MM.1S (cell line): ENCODE results near the gene ENTPD8.

Source experiments
- DNase-seq: peaks from one replicate; pipeline ENCODE4 v3.0.0-alpha.2; 2015
- H2AFZ ChIP-seq: fragments of 300-600 bp; sonication (generic); 2 replicates; pipeline ENCODE4 v1.6.0; 2016; ENCODE audit warnings: antibody characterized with exemption, low read length
- H3F3A ChIP-seq: fragments of 300-600 bp; sonication (generic); 2 replicates; pipeline ENCODE4 v1.6.1; 2016; ENCODE audit warnings: mild to moderate bottlenecking, antibody characterized with exemption, low read length, moderate library complexity, mixed read lengths; ENCODE audit not compliant: insufficient read depth
- H3K27ac ChIP-seq: fragments of 300-600 bp; sonication (generic); 2 replicates; pipeline ENCODE4 v1.5.1; 2016; ENCODE audit warnings: mild to moderate bottlenecking, low read length
- H3K27me3 ChIP-seq: fragments of 300-600 bp; sonication (generic); replicated peaks from 2 replicates; pipeline ENCODE4 v1.6.0; 2016; ENCODE audit warnings: low read length; ENCODE audit not compliant: insufficient read depth
- H3K36me3 ChIP-seq: fragments of 300-600 bp; sonication (generic); replicated peaks from 2 replicates; pipeline ENCODE4 v1.6.1; 2016; ENCODE audit warnings: mild to moderate bottlenecking, low read length, mixed read lengths; ENCODE audit not compliant: insufficient read depth
- H3K4me1 ChIP-seq: fragments of 300-600 bp; sonication (generic); 2 replicates; pipeline ENCODE4 v1.6.1; 2016; ENCODE audit warnings: low read length, mixed read lengths
- H3K4me2 ChIP-seq: fragments of 300-600 bp; sonication (generic); 2 replicates; pipeline ENCODE4 v1.6.0; 2016; ENCODE audit warnings: low read depth, low read length
- H3K4me3 ChIP-seq: fragments of 300-600 bp; sonication (generic); 2 replicates; pipeline ENCODE4 v1.5.1; 2016; ENCODE audit warnings: low read length, mixed read lengths
- H3K79me2 ChIP-seq: fragments of 300-600 bp; sonication (generic); 2 replicates; pipeline ENCODE4 v1.6.1; 2016; ENCODE audit warnings: mixed run types, low read length, mixed read lengths
- H3K9ac ChIP-seq: fragments of 300-600 bp; sonication (generic); 2 replicates; pipeline ENCODE4 v1.6.1; 2016; ENCODE audit warnings: low read length, mixed read lengths
- H3K9me2 ChIP-seq: fragments of 300-600 bp; sonication (generic); replicated peaks from 2 replicates; pipeline ENCODE4 v1.6.1; 2016; ENCODE audit warnings: mild to moderate bottlenecking, low read length, mixed read lengths; ENCODE audit not compliant: insufficient read depth
- H3K9me3 ChIP-seq: fragments of 300-600 bp; sonication (generic); replicated peaks from 2 replicates; pipeline ENCODE4 v1.6.1; 2016; ENCODE audit warnings: mild to moderate bottlenecking, low read length, mixed read lengths; ENCODE audit not compliant: insufficient read depth
- H4K20me1 ChIP-seq: fragments of 300-600 bp; sonication (generic); 2 replicates; pipeline ENCODE4 v1.6.1; 2016; ENCODE audit warnings: mild to moderate bottlenecking, low read length, moderate library complexity, mixed read lengths; ENCODE audit not compliant: insufficient read depth
- EZH2 ChIP-seq: fragments of 300-600 bp; sonication (generic); optimal IDR thresholded peaks from 2 replicates; pipeline ENCODE3; 2017; ENCODE audit warnings: low read depth, mild to moderate bottlenecking, antibody characterized with exemption, low read length, mixed read lengths
- EZH2phosphoT487 ChIP-seq: fragments of 300-600 bp; sonication (generic); IDR thresholded peaks from 2 replicates; pipeline ENCODE4 v1.6.1; 2018; ENCODE audit warnings: antibody characterized with exemption, low read length
- TF ChIP-seq, protein P1 (sequence below): fragments of 300-600 bp; sonication (generic); IDR thresholded peaks from 2 replicates; pipeline ENCODE4 v1.5.1; 2016; ENCODE audit warnings: antibody characterized with exemption, low read length, mixed read lengths

The ENTPD8 gene

DNA sequence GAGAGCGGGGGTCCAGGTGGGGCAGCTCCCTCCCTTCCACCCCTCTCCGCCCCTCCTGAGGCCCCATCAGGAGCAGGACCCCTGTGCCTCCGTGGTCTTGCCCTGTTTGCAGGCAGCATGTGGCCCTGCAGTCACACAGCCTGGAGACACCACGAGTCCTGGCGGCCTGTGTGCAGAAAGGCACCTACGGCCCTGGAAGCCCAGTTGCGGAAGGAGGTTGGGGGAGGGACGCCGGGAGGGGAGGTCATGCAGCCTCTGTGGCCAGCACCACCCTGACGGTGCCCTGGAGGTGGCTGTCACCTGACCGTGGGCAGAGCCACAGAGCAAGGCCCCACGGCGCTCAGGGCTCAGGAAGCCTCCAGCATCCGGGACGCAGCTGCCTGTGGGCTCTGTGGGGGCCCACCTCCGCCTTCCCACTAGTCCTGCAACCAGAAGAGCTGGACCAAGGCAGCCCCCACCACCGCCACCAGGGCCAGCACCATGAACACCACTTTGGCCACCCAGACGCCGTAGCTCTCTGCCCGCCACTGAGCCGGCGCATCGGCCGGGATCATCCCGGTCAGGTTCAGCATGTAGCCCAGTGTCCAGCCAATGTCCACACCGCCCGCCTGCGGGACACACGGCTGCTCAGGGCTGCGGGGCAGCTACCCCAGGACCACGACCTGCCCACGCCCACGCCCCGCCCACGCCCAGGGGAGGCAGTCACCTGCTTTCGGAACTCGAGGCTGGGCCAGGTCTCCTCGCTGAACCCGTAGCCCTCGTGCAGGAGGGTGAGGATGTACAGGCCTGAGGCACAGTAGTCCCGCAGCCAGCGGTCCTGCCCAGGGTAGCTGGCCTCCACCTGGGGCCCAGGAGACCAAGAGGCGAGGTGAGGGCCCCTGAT, 6.4 kb downstream of the ENTPD8 start:
- Histone ChIP-seq H2AFZ (no peak overlapping the region), H3K27me3 (peaks cover 95% of the 10 kb centered on the region)
- TF ChIP-seq EZH2, result no peak
- TF ChIP-seq EZH2phosphoT487, result no peak
- TF ChIP-seq, protein P1, sequence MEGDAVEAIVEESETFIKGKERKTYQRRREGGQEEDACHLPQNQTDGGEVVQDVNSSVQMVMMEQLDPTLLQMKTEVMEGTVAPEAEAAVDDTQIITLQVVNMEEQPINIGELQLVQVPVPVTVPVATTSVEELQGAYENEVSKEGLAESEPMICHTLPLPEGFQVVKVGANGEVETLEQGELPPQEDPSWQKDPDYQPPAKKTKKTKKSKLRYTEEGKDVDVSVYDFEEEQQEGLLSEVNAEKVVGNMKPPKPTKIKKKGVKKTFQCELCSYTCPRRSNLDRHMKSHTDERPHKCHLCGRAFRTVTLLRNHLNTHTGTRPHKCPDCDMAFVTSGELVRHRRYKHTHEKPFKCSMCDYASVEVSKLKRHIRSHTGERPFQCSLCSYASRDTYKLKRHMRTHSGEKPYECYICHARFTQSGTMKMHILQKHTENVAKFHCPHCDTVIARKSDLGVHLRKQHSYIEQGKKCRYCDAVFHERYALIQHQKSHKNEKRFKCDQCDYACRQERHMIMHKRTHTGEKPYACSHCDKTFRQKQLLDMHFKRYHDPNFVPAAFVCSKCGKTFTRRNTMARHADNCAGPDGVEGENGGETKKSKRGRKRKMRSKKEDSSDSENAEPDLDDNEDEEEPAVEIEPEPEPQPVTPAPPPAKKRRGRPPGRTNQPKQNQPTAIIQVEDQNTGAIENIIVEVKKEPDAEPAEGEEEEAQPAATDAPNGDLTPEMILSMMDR, result no peak

DNA sequence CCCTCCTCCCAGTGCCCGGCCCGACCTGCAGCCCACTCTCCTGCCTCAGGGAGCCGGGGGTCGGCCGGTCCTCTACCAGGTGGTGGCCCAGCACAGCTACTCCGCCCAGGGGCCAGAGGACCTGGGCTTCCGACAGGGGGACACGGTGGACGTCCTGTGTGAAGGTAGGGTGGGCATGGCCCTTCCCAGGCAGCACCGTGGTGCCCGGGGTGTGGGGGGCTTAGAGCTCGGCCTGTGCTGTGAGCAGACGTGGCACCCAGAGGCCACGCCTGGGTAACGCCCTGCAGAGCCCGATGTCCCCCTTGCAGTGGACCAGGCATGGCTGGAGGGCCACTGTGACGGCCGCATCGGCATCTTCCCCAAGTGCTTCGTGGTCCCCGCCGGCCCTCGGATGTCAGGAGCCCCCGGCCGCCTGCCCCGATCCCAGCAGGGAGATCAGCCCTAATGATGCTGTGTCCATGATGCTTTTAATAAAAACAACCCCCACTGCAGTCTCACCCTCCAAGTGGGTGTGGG, 7.2 kb downstream of the ENTPD8 start:
- Histone ChIP-seq H2AFZ (no peak overlapping the region), H3K4me2 (no peak overlapping the region), H4K20me1 (no peaks in the 10 kb centered on the region), H3K9ac (no peak overlapping the region), H3K27ac (no peak overlapping the region), H3K4me1 (no peaks in the 10 kb centered on the region), H3K27me3 (peaks cover 96% of the 10 kb centered on the region), H3K9me3 (no peaks in the 10 kb centered on the region), H3K9me2 (no peaks in the 10 kb centered on the region), H3F3A (no peaks in the 10 kb centered on the region), H3K36me3 (no peaks in the 10 kb centered on the region), H3K4me3 (no peak overlapping the region), H3K79me2 (no peaks in the 10 kb centered on the region)
- TF ChIP-seq, protein P1, result no peak
- no peak for TF ChIP-seq EZH2phosphoT487
- TF ChIP-seq EZH2, result no peak
- DNase-seq, result no peak

More for the DNA sequence above, 6.4 kb downstream of the ENTPD8 start:
- no peak for DNase-seq
- Histone ChIP-seq H3K36me3 (no peaks in the 10 kb centered on the region), H3K9me2 (no peaks in the 10 kb centered on the region), H3K4me2 (no peak overlapping the region), H3K79me2 (no peaks in the 10 kb centered on the region), H3K4me3 (no peak overlapping the region), H3K9me3 (no peaks in the 10 kb centered on the region), H4K20me1 (no peaks in the 10 kb centered on the region), H3K4me1 (no peaks in the 10 kb centered on the region), H3K27ac (no peak overlapping the region), H3F3A (no peaks in the 10 kb centered on the region), H3K9ac (no peak overlapping the region)

DNA sequence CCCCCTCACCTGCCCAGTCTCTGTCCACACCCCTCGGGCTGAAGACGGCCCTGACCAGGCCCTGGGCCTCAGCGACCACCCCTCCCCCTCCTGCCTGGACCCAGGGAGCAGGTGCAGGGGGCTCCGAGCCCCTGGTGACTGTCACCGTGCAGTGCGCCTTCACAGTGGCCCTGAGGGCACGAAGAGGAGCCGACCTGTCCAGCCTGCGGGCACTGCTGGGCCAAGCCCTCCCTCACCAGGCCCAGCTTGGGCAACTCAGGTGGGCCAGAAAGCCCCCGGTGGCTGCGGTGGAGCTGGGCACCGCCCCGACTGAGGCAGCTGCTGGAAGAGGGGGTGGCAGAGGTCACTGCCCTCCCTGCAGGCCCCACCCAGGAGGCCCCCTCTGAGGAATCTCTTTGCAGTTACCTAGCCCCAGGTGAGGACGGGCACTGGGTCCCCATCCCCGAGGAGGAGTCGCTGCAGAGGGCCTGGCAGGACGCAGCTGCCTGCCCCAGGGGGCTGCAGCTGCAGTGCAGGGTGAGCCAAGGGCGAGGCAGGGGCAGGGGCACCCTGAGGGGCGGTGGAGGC, 7.7 kb downstream of the ENTPD8 start:
- Histone ChIP-seq H3K36me3 (no peaks in the 10 kb centered on the region), H3K27me3 (peaks cover 95% of the 10 kb centered on the region), H3K4me1 (no peaks in the 10 kb centered on the region), H3F3A (no peaks in the 10 kb centered on the region), H3K9me3 (no peaks in the 10 kb centered on the region), H3K9me2 (no peaks in the 10 kb centered on the region), H3K9ac (no peak overlapping the region), H4K20me1 (no peaks in the 10 kb centered on the region), H3K27ac (no peak overlapping the region), H3K79me2 (no peaks in the 10 kb centered on the region), H3K4me2 (no peak overlapping the region), H2AFZ (no peak overlapping the region), H3K4me3 (no peak overlapping the region)
- TF ChIP-seq, protein P1, result no peak
- TF ChIP-seq EZH2phosphoT487 (no peak), EZH2 (no peak)
- DNase-seq, result no peak
